Ishikawa (cell line): ENCODE results near the gene TEDDM1.

ENCODE experiments used
- CEBPB ChIP-seq: IDR thresholded peaks from 2 replicates; pipeline ENCODE4 v1.6.1; 2012
- CREB1 ChIP-seq: IDR thresholded peaks from 2 replicates; pipeline ENCODE4 v1.6.1; 2012; ENCODE audit warnings: low read depth
- EGR1 ChIP-seq: IDR thresholded peaks from 2 replicates; pipeline ENCODE4 v1.6.1; 2012
- EP300 ChIP-seq: IDR thresholded peaks from 2 replicates; pipeline ENCODE4 v1.6.1; 2012; ENCODE audit warnings: borderline replicate concordance
- FOXM1 ChIP-seq: IDR thresholded peaks from 2 replicates; pipeline ENCODE4 v1.6.1; 2012; ENCODE audit warnings: low read depth, borderline replicate concordance
- MAX ChIP-seq: IDR thresholded peaks from 2 replicates; pipeline ENCODE4 v1.6.1; 2012
- NFIC ChIP-seq: IDR thresholded peaks from 2 replicates; pipeline ENCODE4 v1.6.1; 2012
- RAD21 ChIP-seq: IDR thresholded peaks from 2 replicates; pipeline ENCODE4 v1.6.1; 2012; ENCODE audit warnings: low read depth
- REST ChIP-seq: IDR thresholded peaks from 2 replicates; pipeline ENCODE4 v1.6.1; 2012; ENCODE audit warnings: low read depth, mild to moderate bottlenecking
- TAF1 ChIP-seq: IDR thresholded peaks from 2 replicates; pipeline ENCODE4 v1.6.1; 2012; ENCODE audit warnings: low read depth, mild to moderate bottlenecking
- TCF12 ChIP-seq: IDR thresholded peaks from 2 replicates; pipeline ENCODE4 v1.6.1; 2012; ENCODE audit warnings: low read depth
- TEAD4 ChIP-seq: IDR thresholded peaks from 2 replicates; pipeline ENCODE4 v1.6.1; 2012
- USF1 ChIP-seq: IDR thresholded peaks from 2 replicates; pipeline ENCODE4 v1.6.1; 2012
- YY1 ChIP-seq: IDR thresholded peaks from 2 replicates; pipeline ENCODE4 v1.6.1; 2012; ENCODE audit warnings: low read depth
- ZBTB7A ChIP-seq: IDR thresholded peaks from 2 replicates; pipeline ENCODE4 v1.6.1; 2012; ENCODE audit warnings: low read depth

Gene TEDDM1

GRCh38 chr1:182367926-182368325 is 32.5 kb downstream of the TEDDM1 start:
- TF ChIP-seq TAF1 (no peak), ZBTB7A (no peak), RAD21 (no peak)

GRCh38 chr1:182366596-182366995 is 33.9 kb downstream of the TEDDM1 start:
- TF ChIP-seq TEAD4 (no peak), RAD21 (no peak), EP300 (no peak), CEBPB (no peak), USF1 (no peak), EGR1 (no peak), NFIC (no peak), CREB1 (no peak), FOXM1 (no peak), REST (no peak), ZBTB7A (no peak), YY1 (no peak), MAX (no peak), TAF1 (no peak), TCF12 (no peak)

GRCh38 chr1:182359645-182360044 is 40.8 kb downstream of the TEDDM1 start:
- no peak for TF ChIP-seq CEBPB
- TF ChIP-seq RAD21: no peak
- TF ChIP-seq TCF12: no peak
- no peak for TF ChIP-seq EGR1
- no peak for TF ChIP-seq USF1
- TF ChIP-seq YY1: no peak
- no peak for TF ChIP-seq MAX

GRCh38 chr1:182357913-182358312 is 42.6 kb downstream of the TEDDM1 start:
- no peak for TF ChIP-seq TEAD4
- no peak for TF ChIP-seq FOXM1
- TF ChIP-seq EP300: no peak
- no peak for TF ChIP-seq EGR1
- no peak for TF ChIP-seq TAF1
- TF ChIP-seq CREB1: no peak
- TF ChIP-seq ZBTB7A: no peak
- no peak for TF ChIP-seq RAD21
- TF ChIP-seq USF1: no peak
- TF ChIP-seq YY1: no peak

GRCh38 chr1:182357171-182357570 is 43.3 kb downstream of the TEDDM1 start:
- no peak for TF ChIP-seq CREB1
- no peak for TF ChIP-seq MAX
- TF ChIP-seq REST: no peak
- no peak for TF ChIP-seq EP300
- no peak for TF ChIP-seq TEAD4
- no peak for TF ChIP-seq NFIC
- no peak for TF ChIP-seq USF1
- no peak for TF ChIP-seq CEBPB
- no peak for TF ChIP-seq TAF1
- TF ChIP-seq EGR1: no peak
- TF ChIP-seq FOXM1: no peak
- no peak for TF ChIP-seq TCF12
- no peak for TF ChIP-seq ZBTB7A
- no peak for TF ChIP-seq YY1
- TF ChIP-seq RAD21: no peak
